ENCODE measurements around the gene SEC24C. TPM values are rescaled to one million over a fixed set of nuclear protein-coding genes. Genes with fewer than 3 reads are reported as not detected.

SEC24C gene
- total and polyA plus RNA-seq, 2 of the 13 experiments (the other 11 are each of a cell fraction or from before 2014, with no cell fraction given): 63.1 to 66.4 TPM

GRCh38 chr10:73743905-73744663, at the start of gene SEC24C (continued):
- TF ChIP-seq ZNF446 (CRISPR knock-in tag; IDR thresholded peaks at IDR 0.05) (0 out of 2 replicates have a peak, but pooled peaks have one; percentile 47), ZNF136 (CRISPR knock-in tag; IDR thresholded peaks at IDR 0.05; ENCODE audit: low read depth) (peak; percentile 87; the same call in 1 of the 2 replicates), ELF1 (CRISPR knock-in tag; IDR thresholded peaks at IDR 0.05) (peak; percentile 91), ZFX (CRISPR knock-in tag; IDR thresholded peaks at IDR 0.05; ENCODE audit: low read depth) (peak; percentile 64), ZNF615 (CRISPR knock-in tag; IDR thresholded peaks at IDR 0.05; ENCODE audit: borderline replicate concordance) (0 out of 2 replicates have a peak, but pooled peaks have one; percentile 44), CHD2 (IDR thresholded peaks at IDR 0.05; ENCODE audit: low read depth, low read length) (0 out of 2 replicates have a peak, but pooled peaks have one; percentile 9), KIAA2018 (CRISPR knock-in tag; IDR thresholded peaks at IDR 0.05; ENCODE audit: borderline replicate concordance) (0 out of 2 replicates have a peak, but pooled peaks have one; percentile 70), ZNF224 (CRISPR knock-in tag; IDR thresholded peaks at IDR 0.05) (peak; percentile 32; the same call in 1 of the 2 replicates), ZBTB14 (CRISPR knock-in tag; IDR thresholded peaks at IDR 0.05) (no peak), ZNF546 (CRISPR knock-in tag; conservative IDR thresholded peaks at IDR 0.05) (peak; percentile 77; the same call in 1 of the 2 replicates), THAP7 (CRISPR knock-in tag; IDR thresholded peaks at IDR 0.05) (peak; percentile 35; the same call in 1 of the 2 replicates), ZHX1 (CRISPR knock-in tag; IDR thresholded peaks at IDR 0.05; ENCODE audit: low read depth) (peak; percentile 83), ZNF670 (CRISPR knock-in tag; IDR thresholded peaks at IDR 0.05; ENCODE audit: borderline replicate concordance) (peak; percentile 92; the same call in 1 of the 2 replicates), HOXD1 (CRISPR knock-in tag; IDR thresholded peaks at IDR 0.05) (no peak)

Measured in HepG2 (cell line).